ENCODE data around the gene MAS1.

DNA sequence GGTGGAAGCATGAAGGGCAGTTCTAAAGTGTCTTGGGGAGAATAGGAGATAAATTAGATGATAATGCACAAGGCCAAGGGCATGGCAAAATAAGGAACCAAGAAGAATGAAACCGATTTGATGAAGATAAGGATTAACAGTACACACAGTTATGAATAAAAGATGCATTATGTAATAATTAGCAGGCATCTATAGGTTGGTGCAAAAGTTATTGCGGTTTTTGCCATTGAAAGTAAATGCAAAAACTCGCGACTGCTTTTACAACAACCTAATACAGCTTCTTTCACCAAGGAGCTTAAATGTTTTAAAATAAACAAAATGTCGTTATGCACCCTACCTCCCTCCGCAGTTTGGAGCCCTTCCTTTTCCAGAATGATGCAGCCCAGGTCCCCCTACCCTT lies 29.0 kb downstream of the MAS1 start:
- TF ChIP-seq, protein P1, sequence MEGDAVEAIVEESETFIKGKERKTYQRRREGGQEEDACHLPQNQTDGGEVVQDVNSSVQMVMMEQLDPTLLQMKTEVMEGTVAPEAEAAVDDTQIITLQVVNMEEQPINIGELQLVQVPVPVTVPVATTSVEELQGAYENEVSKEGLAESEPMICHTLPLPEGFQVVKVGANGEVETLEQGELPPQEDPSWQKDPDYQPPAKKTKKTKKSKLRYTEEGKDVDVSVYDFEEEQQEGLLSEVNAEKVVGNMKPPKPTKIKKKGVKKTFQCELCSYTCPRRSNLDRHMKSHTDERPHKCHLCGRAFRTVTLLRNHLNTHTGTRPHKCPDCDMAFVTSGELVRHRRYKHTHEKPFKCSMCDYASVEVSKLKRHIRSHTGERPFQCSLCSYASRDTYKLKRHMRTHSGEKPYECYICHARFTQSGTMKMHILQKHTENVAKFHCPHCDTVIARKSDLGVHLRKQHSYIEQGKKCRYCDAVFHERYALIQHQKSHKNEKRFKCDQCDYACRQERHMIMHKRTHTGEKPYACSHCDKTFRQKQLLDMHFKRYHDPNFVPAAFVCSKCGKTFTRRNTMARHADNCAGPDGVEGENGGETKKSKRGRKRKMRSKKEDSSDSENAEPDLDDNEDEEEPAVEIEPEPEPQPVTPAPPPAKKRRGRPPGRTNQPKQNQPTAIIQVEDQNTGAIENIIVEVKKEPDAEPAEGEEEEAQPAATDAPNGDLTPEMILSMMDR (IDR thresholded peaks at IDR 0.05): no peak
- TF ChIP-seq ZFX (IDR thresholded peaks at IDR 0.05; ENCODE audit: borderline replicate concordance): no peak
